OCI-LY3 (cell line): ENCODE data around the gene C2orf76.

ENCODE experiments used
- H2AFZ ChIP-seq: fragments of 200-600, 300-600 bp; shearing (Covaris generic); 2 replicates; pipeline ENCODE4 v1.6.0; 2014; ENCODE audit warnings: antibody characterized with exemption, low read depth, low read length
- H3K27ac ChIP-seq: fragments of 200-600, 300-600 bp; sonication (generic); 2 replicates; pipeline ENCODE4 v1.5.1; 2014; ENCODE audit warnings: mild to moderate bottlenecking, low read length, moderate library complexity, mixed read lengths
- H3K27me3 ChIP-seq: fragments of 200-600, 300-600 bp; sonication (generic); 2 replicates; pipeline ENCODE4 v1.6.1; 2014; ENCODE audit warnings: low read depth, low read length, mixed read lengths
- H3K36me3 ChIP-seq: fragments of 200-600, 300-600 bp; sonication (generic); replicated peaks from 2 replicates; pipeline ENCODE3; 2014; ENCODE audit warnings: low read depth, low read length, mixed read lengths
- H3K4me1 ChIP-seq: fragments of 300-600, 200-600 bp; sonication (generic); 2 replicates; pipeline ENCODE4 v1.6.1; 2014; ENCODE audit warnings: low read length, mixed read lengths
- H3K4me2 ChIP-seq: fragments of 200-600, 300-600 bp; sonication (generic); 2 replicates; pipeline ENCODE4 v1.6.1; 2014; ENCODE audit warnings: low read length, mixed read lengths
- H3K4me3 ChIP-seq: fragments of 300-600, 200-600 bp; sonication (generic); 2 replicates; pipeline ENCODE4 v1.5.1; 2014; ENCODE audit warnings: antibody characterized with exemption, mild to moderate bottlenecking, low read length, moderate library complexity
- H3K79me2 ChIP-seq: fragments of 300-600, 200-600 bp; shearing (Covaris generic); 2 replicates; pipeline ENCODE4 v1.6.1; 2014; ENCODE audit warnings: mild to moderate bottlenecking, low read length, mixed read lengths
- H3K9ac ChIP-seq: fragments of 300-600, 200-600 bp; shearing (Covaris generic); 2 replicates; pipeline ENCODE4 v1.6.0; 2014; ENCODE audit warnings: mild to moderate bottlenecking, low read length, moderate library complexity
- H3K9me3 ChIP-seq: fragments of 200-600, 300-600 bp; shearing (Covaris generic); 2 replicates; pipeline ENCODE4 v1.6.1; 2014; ENCODE audit warnings: low read length, mixed read lengths; ENCODE audit not compliant: insufficient read depth
- H4K20me1 ChIP-seq: fragments of 200-600, 300-600 bp; sonication (generic); 2 replicates; pipeline ENCODE4 v1.6.1; 2016; ENCODE audit warnings: low read length, mixed read lengths; ENCODE audit not compliant: insufficient read depth
- EZH2phosphoT487 ChIP-seq: fragments of 200-600 bp; shearing (Covaris generic); IDR thresholded peaks from 2 replicates; pipeline ENCODE4 v1.6.1; 2018; ENCODE audit warnings: antibody characterized with exemption, mixed run types, low read depth
- TF ChIP-seq, protein P1 (sequence below): fragments of 200-600, 300-600 bp; sonication (generic); IDR thresholded peaks from 2 replicates; pipeline ENCODE4 v1.5.1; 2014; ENCODE audit warnings: antibody characterized with exemption, low read length, low read depth

The C2orf76 gene

DNA sequence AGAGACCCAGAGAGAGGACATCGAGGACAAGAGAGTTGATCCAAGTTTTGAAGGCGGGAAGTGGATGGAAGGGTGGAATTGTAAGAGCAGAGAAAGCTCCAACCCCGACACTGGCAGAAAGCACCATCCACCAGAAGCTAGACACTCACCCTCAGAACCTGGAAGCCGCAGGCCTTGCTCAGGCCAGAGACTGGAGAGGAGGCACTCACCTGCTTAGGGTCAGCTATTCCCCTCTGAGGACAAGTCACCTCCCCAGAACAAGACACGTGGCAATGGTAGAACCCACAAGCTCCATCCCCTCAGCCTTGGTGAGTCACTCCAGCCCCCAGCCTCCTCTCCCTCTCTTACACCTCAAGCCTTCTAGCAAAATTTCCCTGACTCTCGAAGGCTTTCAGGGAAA is 78.1 kb downstream of the C2orf76 start:
- H3K27me3 ChIP-seq, result peaks cover 11% of the 10 kb centered on the region

DNA sequence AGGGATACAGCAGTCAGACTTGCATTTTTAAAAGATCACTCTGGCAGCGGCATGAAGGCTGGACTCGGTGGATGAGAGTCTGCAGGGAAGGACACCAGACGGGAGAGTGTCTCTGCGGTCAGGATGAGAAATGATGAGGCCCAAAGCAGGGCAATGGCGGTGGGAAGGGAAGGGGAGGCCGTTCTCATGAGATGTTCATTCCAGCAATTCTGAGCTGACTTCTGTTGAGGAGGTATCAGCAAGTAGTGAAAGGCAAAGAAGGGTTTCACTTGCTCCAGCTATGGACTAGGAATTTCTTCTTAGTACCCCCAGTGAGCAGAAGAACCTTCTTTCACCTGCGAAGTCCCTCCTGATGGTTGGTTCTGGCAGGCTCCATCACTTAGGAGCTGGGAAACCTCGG is 80.0 kb downstream of the C2orf76 start:
- TF ChIP-seq, protein P1, sequence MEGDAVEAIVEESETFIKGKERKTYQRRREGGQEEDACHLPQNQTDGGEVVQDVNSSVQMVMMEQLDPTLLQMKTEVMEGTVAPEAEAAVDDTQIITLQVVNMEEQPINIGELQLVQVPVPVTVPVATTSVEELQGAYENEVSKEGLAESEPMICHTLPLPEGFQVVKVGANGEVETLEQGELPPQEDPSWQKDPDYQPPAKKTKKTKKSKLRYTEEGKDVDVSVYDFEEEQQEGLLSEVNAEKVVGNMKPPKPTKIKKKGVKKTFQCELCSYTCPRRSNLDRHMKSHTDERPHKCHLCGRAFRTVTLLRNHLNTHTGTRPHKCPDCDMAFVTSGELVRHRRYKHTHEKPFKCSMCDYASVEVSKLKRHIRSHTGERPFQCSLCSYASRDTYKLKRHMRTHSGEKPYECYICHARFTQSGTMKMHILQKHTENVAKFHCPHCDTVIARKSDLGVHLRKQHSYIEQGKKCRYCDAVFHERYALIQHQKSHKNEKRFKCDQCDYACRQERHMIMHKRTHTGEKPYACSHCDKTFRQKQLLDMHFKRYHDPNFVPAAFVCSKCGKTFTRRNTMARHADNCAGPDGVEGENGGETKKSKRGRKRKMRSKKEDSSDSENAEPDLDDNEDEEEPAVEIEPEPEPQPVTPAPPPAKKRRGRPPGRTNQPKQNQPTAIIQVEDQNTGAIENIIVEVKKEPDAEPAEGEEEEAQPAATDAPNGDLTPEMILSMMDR, result no peak
- TF ChIP-seq EZH2phosphoT487, result no peak
- Histone ChIP-seq H2AFZ (no peak overlapping the region), H3K4me2 (no peak overlapping the region), H3K4me3 (no peak overlapping the region), H4K20me1 (no peaks in the 10 kb centered on the region), H3K9ac (no peak overlapping the region), H3K79me2 (no peaks in the 10 kb centered on the region), H3K4me1 (peaks cover 3% of the 10 kb centered on the region; the same call in 1 of the 2 replicates), H3K27me3 (peaks cover 5% of the 10 kb centered on the region), H3K36me3 (no peaks in the 10 kb centered on the region), H3K9me3 (no peaks in the 10 kb centered on the region), H3K27ac (no peak overlapping the region)

More for the DNA sequence above, 78.1 kb downstream of the C2orf76 start:
- Histone ChIP-seq H3K36me3 (no peaks in the 10 kb centered on the region), H3K9me3 (no peaks in the 10 kb centered on the region), H4K20me1 (no peaks in the 10 kb centered on the region), H3K4me2 (no peak overlapping the region), H3K27ac (no peak overlapping the region), H3K79me2 (no peaks in the 10 kb centered on the region), H3K4me1 (peaks cover 10% of the 10 kb centered on the region), H2AFZ (no peak overlapping the region), H3K9ac (no peak overlapping the region), H3K4me3 (no peak overlapping the region)
- TF ChIP-seq, protein P1, result no peak
- no peak for TF ChIP-seq EZH2phosphoT487

DNA sequence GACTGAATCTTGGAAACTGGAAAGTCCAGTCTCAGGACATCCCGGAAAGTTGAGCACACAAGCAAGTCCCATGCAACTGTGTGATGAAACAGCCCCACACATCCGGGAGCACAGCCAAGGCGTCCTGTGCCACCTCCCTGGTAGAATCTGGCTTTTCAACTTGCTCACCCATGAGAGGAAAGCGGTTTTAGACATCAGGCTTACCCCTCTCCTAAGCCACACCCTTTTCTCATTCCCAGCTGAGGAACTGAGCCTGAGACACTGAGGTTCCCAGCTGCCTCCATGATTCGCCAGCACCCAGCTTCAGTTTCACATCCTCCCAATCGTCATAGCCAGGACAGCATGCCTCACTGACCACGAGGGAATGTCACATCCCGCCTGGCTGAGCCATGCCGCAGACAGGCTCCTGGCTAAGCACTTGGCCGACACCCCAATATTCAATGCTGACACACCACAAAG is 82.7 kb downstream of the C2orf76 start:
- TF ChIP-seq, protein P1, result no peak
- TF ChIP-seq EZH2phosphoT487, result no peak
- Histone ChIP-seq H3K27ac (no peak overlapping the region), H3K79me2 (no peaks in the 10 kb centered on the region), H2AFZ (no peak overlapping the region), H3K4me1 (no peaks in the 10 kb centered on the region), H3K4me3 (no peak overlapping the region), H3K27me3 (no peaks in the 10 kb centered on the region), H4K20me1 (no peaks in the 10 kb centered on the region), H3K36me3 (no peaks in the 10 kb centered on the region), H3K4me2 (no peak overlapping the region), H3K9me3 (no peaks in the 10 kb centered on the region), H3K9ac (no peak overlapping the region)

DNA sequence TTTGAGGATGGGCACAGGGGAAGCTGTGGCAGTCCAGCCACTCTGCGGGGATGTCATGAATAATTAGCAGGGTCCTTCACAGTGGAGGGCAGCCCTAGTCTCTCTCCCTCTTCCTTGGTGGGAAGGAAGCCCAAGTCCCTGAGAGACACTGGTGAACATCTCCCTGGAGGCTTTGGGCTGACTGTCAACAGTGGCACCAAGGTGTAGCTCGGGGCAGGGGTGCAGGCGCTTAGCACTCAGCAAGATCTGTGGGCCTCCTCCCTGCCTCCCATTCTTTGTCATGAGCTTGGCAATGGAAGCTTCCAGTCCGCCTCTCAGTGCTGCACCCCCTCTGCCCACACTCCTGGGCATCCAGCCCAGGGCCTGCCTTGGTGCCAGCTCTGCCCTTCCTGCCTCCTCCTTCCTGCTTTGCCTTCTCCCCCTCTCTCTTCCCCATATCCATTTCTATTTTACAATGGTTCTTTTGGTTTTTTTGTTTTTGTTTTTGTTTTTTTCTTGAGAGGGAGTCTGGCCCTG is 83.6 kb downstream of the C2orf76 start:
- Histone ChIP-seq H3K9ac (no peak overlapping the region), H4K20me1 (no peaks in the 10 kb centered on the region), H3K4me3 (no peak overlapping the region), H3K79me2 (no peaks in the 10 kb centered on the region), H3K4me1 (no peaks in the 10 kb centered on the region), H3K27ac (no peak overlapping the region), H3K4me2 (no peak overlapping the region), H3K9me3 (no peaks in the 10 kb centered on the region), H3K36me3 (no peaks in the 10 kb centered on the region), H3K27me3 (no peaks in the 10 kb centered on the region), H2AFZ (no peak overlapping the region)
- no peak for TF ChIP-seq EZH2phosphoT487
- TF ChIP-seq, protein P1, result no peak
